ENCODE results near the gene WDR59. TPM values are rescaled to one million over a fixed set of nuclear protein-coding genes. Genes with fewer than 3 reads are reported as not detected.

WDR59 gene
- total RNA-seq, 2 donors from 2014 or later = 46.5 to 48.3 TPM

GRCh38 chr16:74837056-74837455, 147.9 kb downstream of the WDR59 start:
- H3K27ac ChIP-seq = no peak overlapping the region
- intact Hi-C loops (cut with DNase I) = no loop called here

GRCh38 chr16:74836111-74836671, 148.7 kb downstream of the WDR59 start:
- Histone ChIP-seq H3K27ac (no peak overlapping the region), H3K9me3 (no peaks in the 10 kb centered on the region), H3K27me3 (no peaks in the 10 kb centered on the region), H3K4me1 (no peaks in the 10 kb centered on the region), H3K4me3 (no peak overlapping the region), H3K36me3 (no peaks in the 10 kb centered on the region), H3K9ac (ENCODE audit: low read depth in 2 of 2, low read length in 2 of 2) (no peak overlapping the region)
- no peak for TF ChIP-seq CTCF (IDR thresholded peaks at IDR 0.05)
- DNase-seq = no peak
- intact Hi-C loops (cut with DNase I) = no loop called here

More at GRCh38 chr16:74837056-74837455, 147.9 kb downstream of the WDR59 start:
- DNase-seq = no peak
- Histone ChIP-seq H3K4me1 (no peaks in the 10 kb centered on the region), H3K36me3 (no peaks in the 10 kb centered on the region), H3K4me3 (no peak overlapping the region), H3K27me3 (no peaks in the 10 kb centered on the region), H3K9me3 (no peaks in the 10 kb centered on the region), H3K9ac (ENCODE audit: low read depth in 2 of 2, low read length in 2 of 2) (no peak overlapping the region)
- TF ChIP-seq CTCF (IDR thresholded peaks at IDR 0.05) = no peak

GRCh38 chr16:74832228-74832627, 152.7 kb downstream of the WDR59 start:
- Histone ChIP-seq H3K36me3 (no peaks in the 10 kb centered on the region), H3K27ac (no peak overlapping the region), H3K27me3 (no peaks in the 10 kb centered on the region), H3K9me3 (no peaks in the 10 kb centered on the region), H3K4me1 (no peaks in the 10 kb centered on the region), H3K9ac (ENCODE audit: low read depth in 2 of 2, low read length in 2 of 2) (no peak overlapping the region), H3K4me3 (no peak overlapping the region)
- intact Hi-C loops (cut with DNase I) = no loop called here
- no peak for DNase-seq
- TF ChIP-seq CTCF (IDR thresholded peaks at IDR 0.05) = no peak

GRCh38 chr16:74831467-74831866, 153.5 kb downstream of the WDR59 start:
- Histone ChIP-seq H3K9me3 (no peaks in the 10 kb centered on the region), H3K4me3 (no peak overlapping the region), H3K36me3 (no peaks in the 10 kb centered on the region), H3K27me3 (no peaks in the 10 kb centered on the region), H3K4me1 (no peaks in the 10 kb centered on the region), H3K27ac (no peak overlapping the region), H3K9ac (ENCODE audit: low read depth in 2 of 2, low read length in 2 of 2) (no peak overlapping the region)
- intact Hi-C loops (cut with DNase I) = no loop called here
- TF ChIP-seq CTCF (IDR thresholded peaks at IDR 0.05) = no peak
- DNase-seq = no peak

- Histone ChIP-seq H3K4me3 (no peak overlapping the region), H3K27ac (no peak overlapping the region), H3K4me1 (no peaks in the 10 kb centered on the region), H3K9ac (ENCODE audit: low read depth in 2 of 2, low read length in 2 of 2) (no peak overlapping the region), H3K36me3 (no peaks in the 10 kb centered on the region), H3K9me3 (no peaks in the 10 kb centered on the region), H3K27me3 (no peaks in the 10 kb centered on the region)
- intact Hi-C loops (cut with DNase I) = no loop called here
- no peak for DNase-seq
- TF ChIP-seq CTCF (IDR thresholded peaks at IDR 0.05) = no peak
Measured at GRCh38 chr16:74830648-74831047, 154.3 kb downstream of the WDR59 start.
